ENCODE measurements around the gene STT3B. TPM values are rescaled to one million over a fixed set of nuclear protein-coding genes. Genes with fewer than 3 reads are reported as not detected.

Gene STT3B
- total RNA-seq, 1 donor from 2014 or later, result 213 TPM

- DNase-seq (ENCODE audit: low spot score), result no peak
- H2AFZ ChIP-seq (replicated peaks), result no peak overlapping the region
- Mint-ChIP-seq H3K27ac (no peak overlapping the region), H3K27me3 (ENCODE audit: insufficient read depth, low read depth) (peaks cover 3% of the 10 kb centered on the region), H3K9me3 (peaks cover 12% of the 10 kb centered on the region), H3K4me3 (no peak overlapping the region), H3K4me1 (no peaks in the 10 kb centered on the region), H3K36me3 (no peaks in the 10 kb centered on the region)
- no peaks in the 10 kb centered on the region for H3K79me2 ChIP-seq (ENCODE audit: low read depth)
- H3K4me1 ChIP-seq, result no peaks in the 10 kb centered on the region
- no peaks in the 10 kb centered on the region for H3K36me3 ChIP-seq
- no peak overlapping the region for H3K4me3 ChIP-seq
- H3K9ac ChIP-seq, result no peak overlapping the region
- TF ChIP-seq EZH2 (IDR thresholded peaks at IDR 0.05), result no peak
- TF ChIP-seq, protein P1, sequence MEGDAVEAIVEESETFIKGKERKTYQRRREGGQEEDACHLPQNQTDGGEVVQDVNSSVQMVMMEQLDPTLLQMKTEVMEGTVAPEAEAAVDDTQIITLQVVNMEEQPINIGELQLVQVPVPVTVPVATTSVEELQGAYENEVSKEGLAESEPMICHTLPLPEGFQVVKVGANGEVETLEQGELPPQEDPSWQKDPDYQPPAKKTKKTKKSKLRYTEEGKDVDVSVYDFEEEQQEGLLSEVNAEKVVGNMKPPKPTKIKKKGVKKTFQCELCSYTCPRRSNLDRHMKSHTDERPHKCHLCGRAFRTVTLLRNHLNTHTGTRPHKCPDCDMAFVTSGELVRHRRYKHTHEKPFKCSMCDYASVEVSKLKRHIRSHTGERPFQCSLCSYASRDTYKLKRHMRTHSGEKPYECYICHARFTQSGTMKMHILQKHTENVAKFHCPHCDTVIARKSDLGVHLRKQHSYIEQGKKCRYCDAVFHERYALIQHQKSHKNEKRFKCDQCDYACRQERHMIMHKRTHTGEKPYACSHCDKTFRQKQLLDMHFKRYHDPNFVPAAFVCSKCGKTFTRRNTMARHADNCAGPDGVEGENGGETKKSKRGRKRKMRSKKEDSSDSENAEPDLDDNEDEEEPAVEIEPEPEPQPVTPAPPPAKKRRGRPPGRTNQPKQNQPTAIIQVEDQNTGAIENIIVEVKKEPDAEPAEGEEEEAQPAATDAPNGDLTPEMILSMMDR (IDR thresholded peaks at IDR 0.05), result no peak
- TF ChIP-seq EZH2phosphoT487 (IDR thresholded peaks at IDR 0.05), result no peak
- no peaks in the 10 kb centered on the region for H3F3A ChIP-seq (ENCODE audit: low read depth)
- no peaks in the 10 kb centered on the region for H4K20me1 ChIP-seq (ENCODE audit: low read depth)
- H3K27me3 ChIP-seq, result no peaks in the 10 kb centered on the region
- H3K27ac ChIP-seq, result no peak overlapping the region
- no peak overlapping the region for H3K4me2 ChIP-seq
- no peaks in the 10 kb centered on the region for H3K9me3 ChIP-seq (ENCODE audit: low read depth)
Observed at GRCh38 chr3:31488475-31489017, 44.2 kb upstream of the STT3B start.

DNA sequence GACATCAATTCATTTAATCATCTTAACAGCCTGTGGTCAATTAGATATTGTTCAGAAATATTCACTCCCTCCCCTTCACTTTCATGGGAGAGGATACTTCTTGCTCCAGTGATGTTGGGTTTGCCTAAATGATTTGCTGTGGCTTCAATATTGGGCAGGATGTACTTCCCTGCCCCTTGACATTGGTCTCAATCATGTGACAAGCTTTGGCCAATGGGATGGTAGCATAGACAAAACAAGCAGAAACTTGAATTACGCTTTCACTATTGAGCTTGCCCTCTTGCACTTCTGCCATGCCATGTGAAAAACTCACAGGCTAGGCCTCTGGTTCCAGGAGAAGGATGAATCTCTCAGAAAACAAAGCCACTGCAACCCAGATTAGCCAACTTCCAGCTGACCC is 42.2 kb upstream of the STT3B start:
- H2AFZ ChIP-seq (replicated peaks), result no peak overlapping the region
- Mint-ChIP-seq H3K4me1 (no peaks in the 10 kb centered on the region), H3K27ac (no peak overlapping the region), H3K36me3 (no peaks in the 10 kb centered on the region), H3K4me3 (no peak overlapping the region), H3K9me3 (peaks cover 12% of the 10 kb centered on the region), H3K27me3 (ENCODE audit: insufficient read depth, low read depth) (peaks cover 3% of the 10 kb centered on the region)
- H3K4me3 ChIP-seq, result no peak overlapping the region
- H3F3A ChIP-seq (ENCODE audit: low read depth), result no peaks in the 10 kb centered on the region
- H3K36me3 ChIP-seq, result no peaks in the 10 kb centered on the region
- TF ChIP-seq, protein P1 (IDR thresholded peaks at IDR 0.05), result no peak
- TF ChIP-seq EZH2phosphoT487 (IDR thresholded peaks at IDR 0.05) (no peak), EZH2 (IDR thresholded peaks at IDR 0.05) (no peak)
- no peaks in the 10 kb centered on the region for H4K20me1 ChIP-seq (ENCODE audit: low read depth)
- no peak overlapping the region for H3K27ac ChIP-seq
- no peak overlapping the region for H3K4me2 ChIP-seq
- no peaks in the 10 kb centered on the region for H3K27me3 ChIP-seq
- H3K9me3 ChIP-seq (ENCODE audit: low read depth), result no peaks in the 10 kb centered on the region
- H3K4me1 ChIP-seq, result no peaks in the 10 kb centered on the region
- H3K9ac ChIP-seq, result no peak overlapping the region
- H3K79me2 ChIP-seq (ENCODE audit: low read depth), result no peaks in the 10 kb centered on the region
- DNase-seq (ENCODE audit: low spot score), result no peak

GRCh38 chr3:31491660-31492059 is 41.1 kb upstream of the STT3B start:
- H3K9me3 Mint-ChIP-seq, result peaks cover 12% of the 10 kb centered on the region
- Histone ChIP-seq H4K20me1 (ENCODE audit: low read depth) (no peaks in the 10 kb centered on the region), H3K27ac (no peak overlapping the region), H3K36me3 (no peaks in the 10 kb centered on the region), H3K4me2 (no peak overlapping the region), H3K9me3 (ENCODE audit: low read depth) (no peaks in the 10 kb centered on the region), H3K4me1 (no peaks in the 10 kb centered on the region), H3K79me2 (ENCODE audit: low read depth) (no peaks in the 10 kb centered on the region), H3K9ac (no peak overlapping the region), H3F3A (ENCODE audit: low read depth) (no peaks in the 10 kb centered on the region), H2AFZ (replicated peaks) (no peak overlapping the region), H3K27me3 (no peaks in the 10 kb centered on the region), H3K4me3 (no peak overlapping the region)
- H3K27ac Mint-ChIP-seq, result no peak overlapping the region
- peaks cover 3% of the 10 kb centered on the region for H3K27me3 Mint-ChIP-seq (ENCODE audit: insufficient read depth, low read depth)
- DNase-seq (ENCODE audit: low spot score), result no peak
- no peak overlapping the region for H3K4me3 Mint-ChIP-seq
- TF ChIP-seq, protein P1 (IDR thresholded peaks at IDR 0.05), result no peak
- TF ChIP-seq EZH2phosphoT487 (IDR thresholded peaks at IDR 0.05), result no peak
- no peak for TF ChIP-seq EZH2 (IDR thresholded peaks at IDR 0.05)
- H3K4me1 Mint-ChIP-seq, result no peaks in the 10 kb centered on the region
- no peaks in the 10 kb centered on the region for H3K36me3 Mint-ChIP-seq
